HFFc6 (cell line): Measurements from ENCODE around the gene PLXNB1. TPM values are rescaled to one million over a fixed set of nuclear protein-coding genes. Genes with fewer than 3 reads are reported as not detected.

Source experiments
- DNase-seq: peaks from one replicate; pipeline ENCODE4 v3.0.0-alpha.2; 2018
- H3K27ac Mint-ChIP-seq: 2 replicates; pipeline ENCODE4 v1.8.0; 2020; ENCODE audit warnings: mild to moderate bottlenecking, mixed read lengths
- H3K27me3 Mint-ChIP-seq: 2 replicates; pipeline ENCODE4 v1.8.0; 2021; ENCODE audit warnings: mild to moderate bottlenecking, moderate library complexity, mixed read lengths; ENCODE audit not compliant: insufficient read depth
- H3K36me3 Mint-ChIP-seq: 2 replicates; pipeline ENCODE4 v1.8.0; 2021; ENCODE audit warnings: low read depth, mixed read lengths
- H3K4me1 Mint-ChIP-seq: 2 replicates; pipeline ENCODE4 v1.8.0; 2020; ENCODE audit warnings: low read depth, mixed read lengths
- H3K4me3 Mint-ChIP-seq: 2 replicates; pipeline ENCODE4 v1.8.0; 2020; ENCODE audit warnings: mild to moderate bottlenecking, moderate library complexity, mixed read lengths
- H3K9me3 Mint-ChIP-seq: 2 replicates; pipeline ENCODE4 v1.8.0; 2020; ENCODE audit warnings: mild to moderate bottlenecking, mixed read lengths
- total RNA-seq, 6 experiments: library from RNA; stranded (reverse); fragmentation: NEBNext Ultra II Directional; extraction: Animal tissue kit (Norgen Biotek cat#: 25700); gene quantifications; 2 replicates in 1 of 6; 3 replicates in 5 of 6; pipeline ENCODE4 v1.2.3, GENCODE V29; 2021
- TF ChIP-seq, protein P1 (sequence below): fragments of 200-600 bp; sonication (generic); IDR thresholded peaks from 2 replicates; pipeline ENCODE4 v1.5.0; 2021; ENCODE audit warnings: antibody characterized with exemption, mild to moderate bottlenecking

Gene PLXNB1
- total RNA-seq, 6 experiments from 2014 or later: 11.1 to 15.5 (median 12.8) TPM

DNA sequence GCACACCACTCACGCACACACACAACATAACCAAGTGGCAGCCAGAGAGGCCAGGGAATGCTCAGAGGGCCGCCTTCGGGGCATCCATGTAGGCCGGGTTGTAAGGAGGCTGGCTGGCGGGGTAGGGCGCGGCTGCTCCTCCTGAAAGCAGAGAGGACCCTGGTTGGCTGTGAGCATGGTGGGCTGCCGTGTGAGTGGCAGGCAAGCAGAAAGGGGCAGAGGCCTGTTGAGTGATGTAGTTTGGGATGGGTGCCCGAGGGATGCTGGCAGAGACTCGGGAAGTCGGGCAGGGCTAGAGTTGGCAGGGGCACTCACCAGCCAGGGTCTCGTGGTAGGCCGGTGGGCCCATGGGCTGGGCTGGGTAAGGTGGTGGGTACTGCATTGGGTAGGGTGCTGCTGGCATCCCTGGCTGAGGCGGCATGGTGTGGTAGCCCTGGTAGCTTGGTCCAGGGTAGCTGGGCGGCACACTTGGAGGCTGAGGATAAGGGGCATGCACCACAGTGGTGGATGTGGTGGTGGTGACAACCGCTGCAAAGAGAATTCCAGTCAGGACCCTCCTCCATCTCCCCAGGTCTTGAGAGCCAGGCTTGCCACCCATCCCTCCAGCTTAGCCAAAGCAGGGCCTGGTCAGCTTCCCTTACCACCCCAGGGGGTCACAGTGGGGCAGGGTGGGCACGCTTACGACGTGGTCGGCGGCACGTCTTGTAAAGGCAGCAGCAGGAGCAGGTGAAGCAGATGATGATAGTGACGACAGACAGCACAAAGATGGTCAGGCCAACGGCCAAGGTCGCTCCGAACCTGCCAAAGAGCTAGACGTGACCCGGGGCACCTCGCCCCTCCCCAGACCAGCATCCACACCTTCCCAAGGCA is 39.4 kb upstream of the PLXNB1 start:
- Mint-ChIP-seq H3K27ac (peak overlapping the region; percentile 100), H3K4me3 (no peak overlapping the region), H3K9me3 (no peaks in the 10 kb centered on the region), H3K27me3 (peaks cover 5% of the 10 kb centered on the region), H3K4me1 (peaks cover 62% of the 10 kb centered on the region), H3K36me3 (peaks cover 24% of the 10 kb centered on the region)
- TF ChIP-seq, protein P1, sequence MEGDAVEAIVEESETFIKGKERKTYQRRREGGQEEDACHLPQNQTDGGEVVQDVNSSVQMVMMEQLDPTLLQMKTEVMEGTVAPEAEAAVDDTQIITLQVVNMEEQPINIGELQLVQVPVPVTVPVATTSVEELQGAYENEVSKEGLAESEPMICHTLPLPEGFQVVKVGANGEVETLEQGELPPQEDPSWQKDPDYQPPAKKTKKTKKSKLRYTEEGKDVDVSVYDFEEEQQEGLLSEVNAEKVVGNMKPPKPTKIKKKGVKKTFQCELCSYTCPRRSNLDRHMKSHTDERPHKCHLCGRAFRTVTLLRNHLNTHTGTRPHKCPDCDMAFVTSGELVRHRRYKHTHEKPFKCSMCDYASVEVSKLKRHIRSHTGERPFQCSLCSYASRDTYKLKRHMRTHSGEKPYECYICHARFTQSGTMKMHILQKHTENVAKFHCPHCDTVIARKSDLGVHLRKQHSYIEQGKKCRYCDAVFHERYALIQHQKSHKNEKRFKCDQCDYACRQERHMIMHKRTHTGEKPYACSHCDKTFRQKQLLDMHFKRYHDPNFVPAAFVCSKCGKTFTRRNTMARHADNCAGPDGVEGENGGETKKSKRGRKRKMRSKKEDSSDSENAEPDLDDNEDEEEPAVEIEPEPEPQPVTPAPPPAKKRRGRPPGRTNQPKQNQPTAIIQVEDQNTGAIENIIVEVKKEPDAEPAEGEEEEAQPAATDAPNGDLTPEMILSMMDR: no peak
- DNase-seq: no peak

GRCh38 chr3:48468329-48468731 is 38.4 kb upstream of the PLXNB1 start:
- TF ChIP-seq, protein P1: no peak
- H3K4me1 Mint-ChIP-seq: peaks cover 58% of the 10 kb centered on the region
- DNase-seq: no peak
- peaks cover 24% of the 10 kb centered on the region for H3K36me3 Mint-ChIP-seq
- H3K9me3 Mint-ChIP-seq: no peaks in the 10 kb centered on the region
- H3K4me3 Mint-ChIP-seq: no peak overlapping the region
- H3K27ac Mint-ChIP-seq: peak overlapping the region; percentile 100
- peaks cover 5% of the 10 kb centered on the region for H3K27me3 Mint-ChIP-seq

DNA sequence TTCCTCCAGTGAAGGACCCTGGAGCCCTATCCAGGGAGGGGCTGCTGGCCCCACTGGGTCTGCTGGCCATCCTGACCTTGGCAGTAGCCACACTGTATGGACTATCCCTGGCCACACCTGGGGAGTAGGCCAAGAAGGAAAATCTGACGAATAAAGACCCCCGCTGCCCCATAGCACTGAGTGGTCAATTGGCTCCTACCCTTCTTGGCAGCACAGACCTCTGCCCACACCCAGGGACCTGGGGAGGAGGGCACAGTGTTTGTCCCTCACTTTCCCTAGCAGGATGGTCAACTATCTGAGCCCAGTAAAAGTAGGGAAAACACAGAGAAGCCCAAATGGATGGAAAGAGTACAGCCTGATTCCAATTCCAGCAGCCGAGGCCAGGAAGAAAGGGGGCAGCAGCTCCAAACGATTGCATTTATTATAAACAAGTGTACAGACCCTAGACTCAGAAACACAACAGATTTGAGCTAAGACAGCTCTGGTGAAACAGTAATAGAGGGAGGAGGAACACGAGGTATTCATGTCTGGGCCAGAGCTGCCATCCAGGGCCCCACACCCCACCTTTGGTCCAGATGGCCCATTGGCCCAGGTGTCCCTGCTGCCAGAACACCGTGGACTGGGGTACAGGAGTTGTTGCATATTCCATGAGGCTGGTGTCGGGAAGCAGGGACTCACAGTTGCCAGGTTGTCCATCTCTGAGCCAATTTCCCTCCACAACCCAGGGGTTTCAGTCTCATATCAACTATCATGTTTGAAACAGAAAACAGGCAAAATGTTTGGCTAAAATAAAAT is 37.8 kb upstream of the PLXNB1 start:
- TF ChIP-seq, protein P1: no peak
- no peak for DNase-seq
- Mint-ChIP-seq H3K4me3 (peak overlapping the region; percentile 87; the same call in 1 of the 2 replicates), H3K4me1 (peaks cover 53% of the 10 kb centered on the region), H3K36me3 (peaks cover 20% of the 10 kb centered on the region), H3K9me3 (no peaks in the 10 kb centered on the region), H3K27ac (peak overlapping the region; percentile 100), H3K27me3 (peaks cover 3% of the 10 kb centered on the region)

DNA sequence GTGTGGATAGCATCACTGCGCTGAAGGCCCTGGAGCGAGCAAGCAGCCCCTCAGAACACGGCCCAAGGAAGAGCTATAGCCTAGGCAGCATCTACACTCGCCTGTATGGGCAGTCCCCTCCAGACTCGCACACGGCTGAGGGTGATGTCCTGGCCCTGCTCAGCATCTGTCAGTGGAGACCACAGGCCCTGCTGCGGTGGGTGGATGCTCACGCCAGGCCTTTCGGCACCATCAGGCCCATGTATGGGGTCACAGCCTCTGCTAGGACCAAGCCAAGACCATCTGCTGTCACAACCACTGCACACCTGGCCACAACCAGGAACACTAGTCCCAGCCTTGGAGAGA is 37.2 kb upstream of the PLXNB1 start:
- Mint-ChIP-seq H3K4me1 (peaks cover 53% of the 10 kb centered on the region), H3K27ac (peak overlapping the region; percentile 100), H3K4me3 (peak overlapping the region; percentile 87), H3K27me3 (peaks cover 3% of the 10 kb centered on the region), H3K9me3 (no peaks in the 10 kb centered on the region), H3K36me3 (peaks cover 19% of the 10 kb centered on the region)
- DNase-seq: no peak
- TF ChIP-seq, protein P1: no peak

GRCh38 chr3:48466386-48467109 is 36.7 kb upstream of the PLXNB1 start:
- Mint-ChIP-seq H3K27me3 (peaks cover 3% of the 10 kb centered on the region), H3K36me3 (peaks cover 19% of the 10 kb centered on the region), H3K27ac (peak overlapping the region; percentile 100), H3K4me3 (peak overlapping the region; percentile 87), H3K9me3 (no peaks in the 10 kb centered on the region), H3K4me1 (peaks cover 53% of the 10 kb centered on the region)
- no peak for DNase-seq
- TF ChIP-seq, protein P1: no peak
